Ishikawa (cell line): ENCODE data around the gene ASIC3.
A peak's percentile ranks its signal among the peaks of the same experiment; 100 is the strongest.

Experiments
- CEBPB ChIP-seq: IDR thresholded peaks from 2 replicates; pipeline ENCODE4 v1.6.1; 2012
- CREB1 ChIP-seq: IDR thresholded peaks from 2 replicates; pipeline ENCODE4 v1.6.1; 2012; ENCODE audit warnings: low read depth
- EGR1 ChIP-seq: IDR thresholded peaks from 2 replicates; pipeline ENCODE4 v1.6.1; 2012
- EP300 ChIP-seq: IDR thresholded peaks from 2 replicates; pipeline ENCODE4 v1.6.1; 2012; ENCODE audit warnings: borderline replicate concordance
- FOXM1 ChIP-seq: IDR thresholded peaks from 2 replicates; pipeline ENCODE4 v1.6.1; 2012; ENCODE audit warnings: low read depth, borderline replicate concordance
- MAX ChIP-seq: IDR thresholded peaks from 2 replicates; pipeline ENCODE4 v1.6.1; 2012
- NFIC ChIP-seq: IDR thresholded peaks from 2 replicates; pipeline ENCODE4 v1.6.1; 2012
- RAD21 ChIP-seq: IDR thresholded peaks from 2 replicates; pipeline ENCODE4 v1.6.1; 2012; ENCODE audit warnings: low read depth
- REST ChIP-seq: IDR thresholded peaks from 2 replicates; pipeline ENCODE4 v1.6.1; 2012; ENCODE audit warnings: low read depth, mild to moderate bottlenecking
- TAF1 ChIP-seq: IDR thresholded peaks from 2 replicates; pipeline ENCODE4 v1.6.1; 2012; ENCODE audit warnings: low read depth, mild to moderate bottlenecking
- TCF12 ChIP-seq: IDR thresholded peaks from 2 replicates; pipeline ENCODE4 v1.6.1; 2012; ENCODE audit warnings: low read depth
- TEAD4 ChIP-seq: IDR thresholded peaks from 2 replicates; pipeline ENCODE4 v1.6.1; 2012
- USF1 ChIP-seq: IDR thresholded peaks from 2 replicates; pipeline ENCODE4 v1.6.1; 2012
- YY1 ChIP-seq: IDR thresholded peaks from 2 replicates; pipeline ENCODE4 v1.6.1; 2012; ENCODE audit warnings: low read depth
- ZBTB7A ChIP-seq: IDR thresholded peaks from 2 replicates; pipeline ENCODE4 v1.6.1; 2012; ENCODE audit warnings: low read depth

The ASIC3 gene

GRCh38 chr7:151082141-151083070 lies 34.1 kb downstream of the ASIC3 start:
- TF ChIP-seq FOXM1 (no peak), YY1 (no peak), NFIC (no peak), ZBTB7A (no peak; the same call in 1 of the 2 replicates), REST (no peak), USF1 (no peak), CREB1 (no peak), CEBPB (no peak)

GRCh38 chr7:151083071-151083823 lies 34.9 kb downstream of the ASIC3 start, which contains the start of gene TMUB1:
TMUB1 (minus strand) TSS chr7:151083493; CDS start chr7:151082563, 930 bp downstream.
- no peak for TF ChIP-seq EGR1
- TF ChIP-seq TCF12, result no peak
- no peak for TF ChIP-seq FOXM1
- peak; percentile 55; the same call in 1 of the 2 replicates for TF ChIP-seq MAX
- peak; percentile 63 for TF ChIP-seq USF1
- no peak for TF ChIP-seq EP300
- no peak for TF ChIP-seq RAD21
- TF ChIP-seq YY1, result 0 out of 2 replicates have a peak, but pooled peaks have one; percentile 41
- peak; percentile 42; the same call in 1 of the 2 replicates for TF ChIP-seq TAF1
- no peak for TF ChIP-seq CEBPB
- peak; percentile 29; the same call in 1 of the 2 replicates for TF ChIP-seq CREB1
- TF ChIP-seq TEAD4, result no peak
- TF ChIP-seq ZBTB7A, result no peak
- no peak for TF ChIP-seq NFIC
- TF ChIP-seq REST, result no peak

GRCh38 chr7:151083824-151084160 lies 35.5 kb downstream of the ASIC3 start:
- no peak for TF ChIP-seq EP300
- TF ChIP-seq YY1, result no peak
- TF ChIP-seq FOXM1, result no peak
- no peak for TF ChIP-seq CREB1
- no peak for TF ChIP-seq TCF12
- no peak for TF ChIP-seq ZBTB7A
- TF ChIP-seq MAX, result no peak
- no peak for TF ChIP-seq USF1
- no peak for TF ChIP-seq TAF1
- no peak for TF ChIP-seq EGR1

GRCh38 chr7:151085329-151085690 lies 37.0 kb downstream of the ASIC3 start:
- TF ChIP-seq RAD21, result no peak
- no peak for TF ChIP-seq EP300
- no peak for TF ChIP-seq ZBTB7A
- TF ChIP-seq EGR1, result no peak
- TF ChIP-seq CEBPB, result no peak
- TF ChIP-seq NFIC, result no peak
- TF ChIP-seq TEAD4, result no peak
- TF ChIP-seq YY1, result no peak
- TF ChIP-seq MAX, result no peak
- TF ChIP-seq CREB1, result no peak
- no peak for TF ChIP-seq TAF1
- no peak for TF ChIP-seq FOXM1
- no peak for TF ChIP-seq USF1
- TF ChIP-seq TCF12, result no peak
- TF ChIP-seq REST, result no peak
